Peyer's patch (tissue), 4 donors: ENCODE results near the gene KLK8. TPM values are rescaled to one million over a fixed set of nuclear protein-coding genes. Genes with fewer than 3 reads are reported as not detected.

Experiments used
- DNase-seq, 3 donors: peaks; one replicate each; pipeline ENCODE4 v3.0.0-alpha.2; 2017 to 2019
- H3K27ac ChIP-seq, 4 donors: fragments of 200-600 bp; sonication (generic); one replicate each; pipeline ENCODE4 v1.5.1; 2016 to 2019
- H3K27me3 ChIP-seq, 2 donors: fragments of 200-600 bp; sonication (generic); one replicate each; pipeline ENCODE4 v1.5.1; 2019
- H3K36me3 ChIP-seq, 3 donors: fragments of 200-600 bp; sonication (generic); one replicate each; pipeline ENCODE4 v1.5.1; 2016 to 2019
- H3K4me1 ChIP-seq, 4 donors: fragments of 200-600 bp; sonication (generic); one replicate each; pipeline ENCODE4 v1.5.1; 2016 to 2019
- H3K4me3 ChIP-seq, 4 donors: fragments of 200-600 bp; sonication (generic); 1 replicate in 3 of 4; 2 replicates in 1 of 4; pipeline ENCODE4 v1.5.1; 2016 to 2019; ENCODE audit warnings: mild to moderate bottlenecking in 1 of 4
- H3K9me3 ChIP-seq, 4 donors: fragments of 200-600 bp; sonication (generic); one replicate each; pipeline ENCODE4 v1.5.1; 2016 to 2019; ENCODE audit warnings: mild to moderate bottlenecking in 1 of 4
- POLR2A ChIP-seq, 2 donors: fragments of 450-650 bp; IDR thresholded peaks; one replicate each; pipeline ENCODE4 v1.5.1; 2017; ENCODE audit warnings: antibody characterized with exemption in 2 of 2, mild to moderate bottlenecking in 2 of 2, moderate library complexity in 2 of 2
- total RNA-seq, 4 donors: library from RNA; depleted of rRNA; stranded (reverse); fragments of >200 nt; gene quantifications; one replicate each; pipeline ENCODE4 v1.1.0, GENCODE V29; 2016
- TF ChIP-seq, protein P1 (sequence below), 6 experiments: fragments of 450-650 bp in 4 of 6; fragments of 200-600 bp in 2 of 6; sonication (generic) in 1 of 6; IDR thresholded peaks; one replicate each; pipeline ENCODE4 v1.5.1; 2017 to 2019; ENCODE audit warnings: antibody characterized with exemption in 6 of 6, mild to moderate bottlenecking in 3 of 6, moderate library complexity in 1 of 6

Gene KLK8
- total RNA-seq, 4 donors from 2014 or later, result not detected

DNA sequence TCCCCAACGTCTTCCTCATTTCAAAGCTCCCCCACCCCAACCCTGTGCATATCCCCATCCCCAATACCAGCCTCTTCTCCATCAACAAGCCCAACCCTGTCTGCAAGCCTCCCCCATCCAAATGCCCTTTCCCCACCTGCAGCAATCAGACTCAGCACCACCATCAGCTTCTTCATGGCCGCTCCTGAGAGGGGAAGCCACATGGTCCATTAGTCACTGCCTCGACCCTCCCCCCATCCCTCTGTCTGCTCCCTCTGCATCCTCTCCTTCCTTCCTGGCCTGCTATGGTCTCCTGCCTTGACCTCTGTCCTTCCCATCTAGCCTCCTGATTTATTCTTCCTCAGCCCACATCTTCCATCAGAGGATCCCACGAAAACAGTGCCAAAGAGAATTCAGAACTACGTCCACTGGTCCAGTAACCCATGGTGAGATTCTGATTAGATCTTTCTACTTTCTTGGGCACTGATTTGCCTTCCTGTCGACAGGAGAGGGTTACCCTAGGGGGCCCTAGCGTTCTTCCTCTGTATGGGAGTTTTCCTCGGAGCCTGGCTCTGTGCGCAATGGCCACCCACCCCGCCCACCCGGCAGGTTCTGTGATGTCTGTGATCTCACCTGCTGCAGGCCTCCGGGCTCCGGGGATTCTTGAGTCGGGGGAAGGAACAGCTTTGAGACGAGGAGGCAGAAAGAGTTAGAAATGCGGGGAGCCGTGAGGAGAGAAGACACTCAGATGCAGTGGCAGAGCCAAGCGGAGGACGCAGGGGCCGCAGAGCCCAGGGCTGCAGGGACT is 33.3 kb downstream of the KLK8 start:
- Histone ChIP-seq H3K9me3 (no peaks in the 10 kb centered on the region), H3K27ac (no peak overlapping the region), H3K4me1 (no peaks in the 10 kb centered on the region), H3K4me3 (no peak overlapping the region), H3K36me3 (no peaks in the 10 kb centered on the region), H3K27me3 (no peaks in the 10 kb centered on the region)
- TF ChIP-seq POLR2A (IDR thresholded peaks at IDR 0.05), result no peak
- TF ChIP-seq, protein P1, sequence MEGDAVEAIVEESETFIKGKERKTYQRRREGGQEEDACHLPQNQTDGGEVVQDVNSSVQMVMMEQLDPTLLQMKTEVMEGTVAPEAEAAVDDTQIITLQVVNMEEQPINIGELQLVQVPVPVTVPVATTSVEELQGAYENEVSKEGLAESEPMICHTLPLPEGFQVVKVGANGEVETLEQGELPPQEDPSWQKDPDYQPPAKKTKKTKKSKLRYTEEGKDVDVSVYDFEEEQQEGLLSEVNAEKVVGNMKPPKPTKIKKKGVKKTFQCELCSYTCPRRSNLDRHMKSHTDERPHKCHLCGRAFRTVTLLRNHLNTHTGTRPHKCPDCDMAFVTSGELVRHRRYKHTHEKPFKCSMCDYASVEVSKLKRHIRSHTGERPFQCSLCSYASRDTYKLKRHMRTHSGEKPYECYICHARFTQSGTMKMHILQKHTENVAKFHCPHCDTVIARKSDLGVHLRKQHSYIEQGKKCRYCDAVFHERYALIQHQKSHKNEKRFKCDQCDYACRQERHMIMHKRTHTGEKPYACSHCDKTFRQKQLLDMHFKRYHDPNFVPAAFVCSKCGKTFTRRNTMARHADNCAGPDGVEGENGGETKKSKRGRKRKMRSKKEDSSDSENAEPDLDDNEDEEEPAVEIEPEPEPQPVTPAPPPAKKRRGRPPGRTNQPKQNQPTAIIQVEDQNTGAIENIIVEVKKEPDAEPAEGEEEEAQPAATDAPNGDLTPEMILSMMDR (IDR thresholded peaks at IDR 0.05), result no peak
- DNase-seq, result no peak

DNA sequence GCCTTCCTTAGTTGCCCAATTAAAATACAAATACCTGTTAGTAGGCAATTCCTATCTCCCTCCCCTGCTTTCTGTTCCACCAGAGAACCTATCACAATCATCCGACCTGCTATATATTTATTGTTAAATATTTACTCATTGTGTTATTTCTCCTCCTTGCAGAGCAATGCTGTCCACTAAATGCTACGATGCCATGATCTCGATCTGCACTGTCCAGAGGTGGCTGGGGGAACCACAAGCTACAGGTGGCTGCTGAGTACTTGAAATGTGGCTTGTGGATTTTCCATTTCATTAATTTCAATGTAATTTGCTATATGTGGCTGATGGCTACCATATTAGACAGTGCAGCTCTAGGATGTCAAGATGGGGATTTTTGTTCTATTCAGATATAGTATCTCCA is 37.1 kb downstream of the KLK8 start:
- no peak for TF ChIP-seq POLR2A (IDR thresholded peaks at IDR 0.05)
- TF ChIP-seq, protein P1 (IDR thresholded peaks at IDR 0.05), result no peak

DNA sequence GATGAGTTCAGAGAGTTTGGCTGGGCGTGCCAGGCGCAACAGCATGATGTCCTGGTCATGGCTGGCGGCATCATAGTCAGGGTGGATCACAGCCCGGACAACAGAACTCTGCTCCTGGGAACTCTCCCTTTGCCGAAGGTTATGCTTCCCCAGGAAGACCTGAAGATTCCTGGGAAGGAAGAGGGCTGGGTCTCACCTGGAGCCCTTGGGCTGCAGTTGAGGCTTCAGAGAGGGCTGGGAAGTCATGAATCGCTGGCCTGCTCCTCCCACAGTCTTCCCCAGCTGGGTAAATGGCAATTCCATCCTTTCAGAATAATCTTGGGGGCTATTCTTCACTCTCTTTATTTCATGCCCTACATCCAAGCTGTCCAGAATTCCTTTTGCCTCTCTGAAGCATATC is 38.0 kb downstream of the KLK8 start:
- H3K36me3 ChIP-seq, result no peaks in the 10 kb centered on the region
- no peaks in the 10 kb centered on the region for H3K4me1 ChIP-seq
- TF ChIP-seq POLR2A (IDR thresholded peaks at IDR 0.05), result no peak
- TF ChIP-seq, protein P1 (IDR thresholded peaks at IDR 0.05), result no peak
- H3K27me3 ChIP-seq, result no peaks in the 10 kb centered on the region
- no peak for DNase-seq
- H3K4me3 ChIP-seq, result no peak overlapping the region
- H3K9me3 ChIP-seq, result no peaks in the 10 kb centered on the region
- H3K27ac ChIP-seq, result no peak overlapping the region

More for the DNA sequence above, 37.1 kb downstream of the KLK8 start:
- no peak for DNase-seq
- no peak overlapping the region for H3K4me3 ChIP-seq
- no peak overlapping the region for H3K27ac ChIP-seq
- no peaks in the 10 kb centered on the region for H3K4me1 ChIP-seq
- no peaks in the 10 kb centered on the region for H3K9me3 ChIP-seq
- H3K27me3 ChIP-seq, result no peaks in the 10 kb centered on the region
- H3K36me3 ChIP-seq, result no peaks in the 10 kb centered on the region

DNA sequence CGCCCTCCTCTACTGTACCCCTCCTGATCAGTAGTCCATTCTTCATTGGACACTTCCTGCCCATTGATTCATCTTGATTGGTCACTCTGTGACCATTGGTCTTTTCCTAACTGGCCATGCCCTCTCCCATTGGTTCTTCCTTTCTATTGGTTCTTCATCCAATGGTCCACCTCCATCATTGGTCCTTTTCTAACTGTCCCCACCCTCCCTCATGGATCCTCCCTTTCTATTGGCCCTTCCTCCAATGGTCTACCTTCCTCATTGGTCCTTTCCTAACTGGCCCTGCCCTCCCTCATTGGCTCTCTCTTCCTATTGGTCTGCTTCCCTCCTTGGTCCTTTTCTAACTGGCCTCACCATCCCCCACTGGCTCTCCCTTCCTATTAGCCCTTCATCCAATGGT is 39.2 kb downstream of the KLK8 start:
- no peaks in the 10 kb centered on the region for H3K9me3 ChIP-seq
- no peaks in the 10 kb centered on the region for H3K36me3 ChIP-seq
- no peak for DNase-seq
- H3K27me3 ChIP-seq, result no peaks in the 10 kb centered on the region
- TF ChIP-seq, protein P1 (IDR thresholded peaks at IDR 0.05), result no peak
- TF ChIP-seq POLR2A (IDR thresholded peaks at IDR 0.05), result no peak
- no peak overlapping the region for H3K27ac ChIP-seq
- no peaks in the 10 kb centered on the region for H3K4me1 ChIP-seq
- H3K4me3 ChIP-seq, result no peak overlapping the region

DNA sequence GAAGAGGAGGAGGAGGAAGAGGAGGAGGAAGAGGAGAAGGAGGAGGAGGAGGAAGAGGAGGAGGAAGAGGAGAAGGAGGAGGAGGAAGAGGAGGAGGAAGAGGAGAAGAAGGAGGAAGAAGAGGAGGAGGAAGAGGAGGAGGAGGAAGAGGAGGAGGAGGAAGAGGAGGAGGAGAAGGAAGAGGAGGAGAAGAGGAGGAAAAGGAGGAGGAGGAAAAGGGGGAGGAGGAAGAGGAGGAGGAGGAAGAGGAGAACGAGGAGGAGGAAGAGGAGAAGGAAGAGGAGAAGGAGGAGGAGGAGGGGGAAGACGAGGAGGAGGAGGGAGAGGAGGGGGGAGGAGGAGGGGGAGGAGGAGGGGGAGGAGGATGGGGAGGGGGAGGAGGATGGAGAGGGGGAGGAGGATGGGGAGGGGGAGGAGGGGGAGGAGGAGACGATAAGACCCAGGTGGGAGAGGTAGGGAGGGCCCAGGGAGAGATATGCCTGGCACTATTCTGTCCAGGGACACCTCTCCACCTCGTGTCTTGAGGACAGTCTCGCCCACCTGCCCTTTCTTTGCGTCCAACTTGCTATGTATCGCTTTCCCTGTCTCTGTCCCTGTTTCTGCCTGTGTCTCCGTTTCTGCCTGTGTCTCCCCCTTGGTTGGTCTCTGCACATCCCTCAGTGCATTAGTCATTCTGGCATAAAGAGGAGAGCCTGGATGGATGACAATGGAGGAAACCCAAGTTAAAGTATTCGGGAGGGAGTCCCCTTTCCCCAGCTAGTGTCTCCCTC is 41.5 kb downstream of the KLK8 start:
- H3K4me3 ChIP-seq, result no peak overlapping the region
- no peak overlapping the region for H3K27ac ChIP-seq
- H3K36me3 ChIP-seq, result no peaks in the 10 kb centered on the region
- TF ChIP-seq POLR2A (IDR thresholded peaks at IDR 0.05), result no peak
- TF ChIP-seq, protein P1 (IDR thresholded peaks at IDR 0.05), result no peak
- H3K9me3 ChIP-seq, result no peaks in the 10 kb centered on the region
- H3K27me3 ChIP-seq, result no peaks in the 10 kb centered on the region
- no peak for DNase-seq
- H3K4me1 ChIP-seq, result no peaks in the 10 kb centered on the region
